HL-60/S4 (cell line): Measurements from ENCODE around the gene RNF149.
"Not testable (repeated sequence)": the region's sequence is repeated elsewhere in the genome, so short reads cannot be mapped to it uniquely, and the experiment has no call there.

Experiments used
- in situ Hi-C: fragments of 300-500 bp; cut with MboI; formaldehyde crosslinking; loops from 2 replicates; pipeline ENCODE4 v1.14.3; 2022; ENCODE audit warnings: low sequenced_read_pairs

Gene RNF149

GRCh38 chr2:101264360-101264939 lies 44.1 kb downstream of the RNF149 start:
- in situ Hi-C loops: no loop called here

DNA sequence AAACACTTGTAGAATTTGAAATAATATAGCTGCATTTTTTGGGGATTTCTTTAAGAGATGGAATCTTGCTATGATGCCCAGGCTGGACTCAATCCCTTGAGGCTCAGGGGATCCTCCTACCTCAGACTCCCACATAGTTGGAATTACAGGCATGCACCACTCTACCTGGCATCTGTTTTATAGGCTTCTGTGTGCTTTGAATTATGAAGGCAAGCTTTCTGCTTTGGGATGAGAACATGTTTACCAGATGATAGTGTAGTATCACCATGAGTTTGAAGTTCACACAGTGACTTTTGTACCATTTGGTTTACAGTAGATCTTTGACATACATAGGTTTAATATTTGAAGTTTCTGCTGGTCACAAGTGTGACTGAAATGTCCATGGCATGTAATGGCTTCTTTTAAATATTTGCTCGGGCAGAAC lies 45.1 kb downstream of the RNF149 start:
- in situ Hi-C loops: no loop called here

DNA sequence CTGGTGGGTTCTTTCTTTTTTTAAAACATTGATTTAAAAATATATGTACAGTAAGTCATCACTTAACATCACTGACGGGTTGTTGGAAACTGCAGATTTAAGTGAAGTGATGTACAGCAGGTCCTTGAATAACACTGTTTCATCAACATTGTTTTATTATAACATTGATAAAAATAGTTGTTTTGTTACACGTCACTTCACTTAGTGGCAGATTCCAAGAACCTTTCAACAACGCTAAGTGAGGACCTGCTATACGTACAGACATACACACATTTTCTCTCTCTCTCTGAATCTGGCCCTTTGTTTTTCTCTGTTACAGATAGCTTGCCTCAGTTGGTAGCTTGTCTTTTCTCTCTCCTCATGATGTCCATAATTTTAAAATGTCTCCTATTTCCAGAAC lies 46.4 kb downstream of the RNF149 start:
- in situ Hi-C loops: no loop called here

GRCh38 chr2:101258804-101259203 lies 49.7 kb downstream of the RNF149 start:
- in situ Hi-C loops: no loop called here

DNA sequence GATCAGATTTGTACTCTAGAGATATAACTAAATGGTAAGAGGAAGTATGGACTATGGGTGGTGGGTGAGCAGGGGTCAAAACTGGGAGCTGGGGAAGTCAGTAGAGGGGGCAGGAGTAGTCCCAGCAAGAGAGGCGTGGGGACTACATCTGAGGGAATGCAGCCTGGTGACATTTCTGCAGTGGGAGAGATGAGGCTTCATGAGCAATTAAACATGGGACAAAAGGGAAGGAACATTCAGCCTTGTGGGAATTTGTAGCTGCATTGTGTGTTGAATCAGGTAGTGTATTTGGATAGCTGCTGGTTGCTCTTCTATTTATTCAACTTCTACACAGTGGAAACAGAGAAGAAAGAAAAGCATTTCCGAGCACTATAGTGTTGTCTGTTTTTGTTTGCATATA lies 52.2 kb downstream of the RNF149 start:
- in situ Hi-C loops: no loop called here

DNA sequence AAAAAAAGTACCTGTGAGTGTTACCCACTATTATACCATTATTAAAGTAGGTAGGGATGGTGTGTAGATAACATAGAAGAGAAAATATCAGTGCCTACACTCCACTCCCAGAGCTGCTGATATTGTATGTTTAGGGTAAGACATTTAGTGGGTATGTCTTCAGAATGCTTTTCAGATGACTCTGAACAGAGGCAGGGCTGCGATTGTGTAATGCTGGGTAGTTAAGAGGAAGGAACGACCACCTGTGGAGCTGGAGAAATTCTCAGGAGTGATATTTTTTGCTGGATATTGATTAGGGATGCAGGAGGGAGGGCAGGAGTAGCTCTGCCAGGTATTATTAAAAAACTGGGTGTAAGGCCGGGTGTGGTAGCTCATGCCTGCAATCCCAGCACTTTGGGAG lies 53.0 kb downstream of the RNF149 start:
- in situ Hi-C loops: no loop called here

DNA sequence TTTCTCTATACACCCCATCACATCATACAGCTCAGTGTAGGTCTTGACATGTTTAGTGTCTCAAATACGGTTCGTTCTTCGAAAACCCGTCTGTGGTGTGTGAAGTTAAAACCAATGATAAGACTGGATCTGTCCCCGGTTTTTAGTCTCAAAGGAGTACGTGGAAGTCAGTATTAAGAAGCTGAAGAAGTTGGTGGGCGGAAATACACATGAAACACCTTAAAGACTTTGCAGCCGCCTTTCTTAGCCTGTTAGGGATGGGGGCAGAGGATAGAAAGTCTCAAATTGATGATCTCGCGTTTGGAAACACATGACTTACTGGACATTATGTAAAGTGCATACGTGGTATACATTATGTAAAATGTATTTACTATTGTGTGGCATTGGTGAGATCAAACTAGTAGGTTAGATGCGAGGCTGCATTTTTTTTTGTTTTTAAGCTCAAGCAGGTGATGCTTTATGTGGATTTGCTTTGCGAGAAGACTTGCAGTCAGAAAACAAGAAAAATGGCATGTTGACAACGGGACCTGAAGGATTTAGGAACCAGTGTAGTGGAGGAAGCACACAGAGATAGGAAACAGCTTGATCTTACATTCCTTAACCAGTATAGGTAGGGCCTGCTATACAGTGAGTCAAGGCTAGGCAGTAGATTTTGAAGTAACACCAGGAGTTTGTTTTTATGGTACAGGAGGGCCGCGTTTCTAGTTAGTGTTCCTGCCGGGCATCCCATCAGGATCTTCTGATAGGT lies 54.6 kb downstream of the RNF149 start:
- in situ Hi-C loops: no loop called here

DNA sequence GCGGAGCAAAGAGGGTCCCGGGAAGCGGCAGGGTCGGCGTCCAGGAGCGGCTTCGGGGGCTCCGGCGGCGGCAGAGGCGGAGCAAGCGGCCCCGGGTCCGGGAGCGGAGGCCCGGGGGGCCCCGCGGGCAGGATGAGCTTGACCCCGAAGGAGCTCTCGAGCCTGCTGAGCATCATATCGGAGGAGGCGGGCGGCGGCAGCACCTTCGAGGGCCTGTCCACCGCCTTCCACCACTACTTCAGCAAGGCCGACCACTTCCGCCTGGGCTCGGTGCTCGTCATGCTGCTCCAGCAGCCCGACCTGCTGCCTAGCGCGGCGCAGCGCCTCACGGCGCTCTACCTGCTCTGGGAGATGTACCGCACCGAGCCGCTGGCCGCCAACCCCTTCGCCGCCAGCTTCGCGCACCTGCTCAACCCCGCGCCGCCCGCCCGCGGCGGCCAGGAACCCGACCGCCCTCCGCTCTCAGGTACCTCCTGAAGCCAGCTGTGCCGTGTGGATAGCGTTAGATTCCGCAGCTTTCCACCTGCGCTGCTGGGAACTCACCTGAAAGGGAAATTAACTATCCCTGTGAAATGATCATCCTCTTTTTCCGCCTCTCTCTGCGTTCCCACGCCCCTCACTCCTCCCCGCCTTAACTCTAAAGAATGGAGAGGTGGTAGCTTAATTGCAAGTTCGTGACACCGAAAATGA lies 55.3 kb downstream of the RNF149 start:
- in situ Hi-C loops: no loop called here

GRCh38 chr2:101252408-101253012 lies 56.0 kb downstream of the RNF149 start, which contains the start of gene CNOT11:
Gene CNOT11 (plus strand): TSS chr2:101252886. CDS start chr2:101252965, 79 bp downstream.
- in situ Hi-C loops: no loop called here

GRCh38 chr2:101251844-101252407 lies 56.6 kb downstream of the RNF149 start:
- in situ Hi-C loops: no loop called here

DNA sequence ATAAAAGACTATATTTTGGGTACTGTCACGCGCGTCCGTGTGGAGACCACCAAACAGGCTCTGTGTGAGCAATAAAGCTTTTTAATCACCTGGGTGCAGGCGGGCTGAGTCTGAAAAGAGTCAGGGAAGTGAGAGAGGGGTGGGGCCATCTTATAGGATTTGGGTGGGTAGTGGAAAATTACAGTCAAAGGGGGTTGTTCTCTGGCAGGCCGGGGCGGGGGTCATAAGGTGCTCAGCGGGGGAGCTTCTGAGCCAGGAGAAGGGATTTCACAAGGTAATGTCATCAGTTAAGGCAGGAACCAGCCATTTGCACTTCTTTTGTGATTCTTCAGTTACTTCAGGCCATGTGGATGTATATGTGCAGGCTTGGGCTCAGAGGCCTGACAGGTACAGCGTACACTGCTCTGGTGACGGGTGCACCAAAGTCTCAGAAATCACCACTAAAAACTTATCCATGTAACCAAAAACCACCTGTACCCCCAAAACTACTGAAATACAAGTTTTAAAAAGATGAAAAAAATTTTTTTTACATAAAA lies 57.2 kb downstream of the RNF149 start:
- in situ Hi-C loops: not testable (repeated sequence)

DNA sequence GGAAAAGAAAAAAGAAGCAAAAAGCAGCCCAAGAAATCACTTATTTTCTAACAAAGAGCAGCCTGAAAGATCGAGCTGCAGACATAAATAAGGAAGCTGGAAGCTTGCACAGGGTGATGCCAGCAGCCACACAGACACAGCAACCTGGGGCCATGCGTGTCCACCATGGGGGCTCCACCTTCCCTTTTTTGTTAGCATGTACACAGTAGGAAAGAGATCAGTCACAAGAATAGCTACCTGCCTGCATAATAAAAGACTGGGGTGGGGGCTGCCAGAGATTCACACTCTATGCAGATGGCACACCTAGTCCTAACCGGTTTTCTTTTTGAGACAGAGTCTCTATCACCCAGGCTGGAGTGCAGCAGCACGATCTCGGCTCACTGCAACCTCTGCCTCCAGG lies 58.7 kb downstream of the RNF149 start:
- in situ Hi-C loops: no loop called here

DNA sequence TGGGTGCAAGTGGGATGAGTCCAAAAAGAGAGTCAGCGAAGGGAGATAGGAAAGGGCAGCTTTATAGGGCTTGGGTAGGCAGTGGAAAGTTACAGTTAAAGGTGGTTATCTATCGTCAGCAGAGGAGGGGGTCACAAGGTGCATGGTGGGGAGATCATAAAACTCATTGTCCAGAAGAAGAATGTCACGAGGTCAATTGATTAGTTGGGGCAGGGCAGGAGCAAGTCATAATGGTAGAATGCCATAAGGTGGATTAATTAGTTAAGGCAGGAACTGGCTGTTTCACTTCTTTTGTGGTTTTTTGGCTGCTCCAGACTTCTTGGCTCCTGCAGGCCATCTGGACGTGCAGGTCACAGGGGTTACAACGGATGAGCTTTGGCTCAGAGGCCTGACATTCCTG lies 59.7 kb downstream of the RNF149 start:
- in situ Hi-C loops: not testable (repeated sequence)

DNA sequence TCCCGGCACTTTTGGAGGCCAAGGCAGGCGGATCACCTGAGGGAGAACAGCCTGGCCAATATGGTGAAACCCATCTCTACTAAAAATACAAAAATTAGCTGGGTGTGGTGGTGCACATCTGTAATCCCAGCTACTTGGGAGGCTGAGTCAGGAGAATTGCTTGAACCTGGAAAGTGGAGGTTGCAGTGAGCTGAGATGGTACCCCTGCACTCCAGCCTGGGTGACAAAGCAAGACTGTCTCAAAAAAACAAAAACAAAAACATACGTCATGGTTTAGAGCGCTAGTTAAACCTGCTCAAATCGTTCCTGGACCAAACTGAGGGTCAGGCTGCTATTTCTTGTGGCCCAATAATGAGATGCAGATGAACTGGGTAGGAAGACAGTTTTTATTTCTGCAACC lies 63.0 kb downstream of the RNF149 start:
- in situ Hi-C loops: not testable (repeated sequence)

- in situ Hi-C loops: not testable (repeated sequence)
These were observed 63.6 kb downstream of the RNF149 start for GRCh38 chr2:101244899-101245298.

GRCh38 chr2:101244373-101244772 lies 64.1 kb downstream of the RNF149 start:
- in situ Hi-C loops: not testable (repeated sequence)

DNA sequence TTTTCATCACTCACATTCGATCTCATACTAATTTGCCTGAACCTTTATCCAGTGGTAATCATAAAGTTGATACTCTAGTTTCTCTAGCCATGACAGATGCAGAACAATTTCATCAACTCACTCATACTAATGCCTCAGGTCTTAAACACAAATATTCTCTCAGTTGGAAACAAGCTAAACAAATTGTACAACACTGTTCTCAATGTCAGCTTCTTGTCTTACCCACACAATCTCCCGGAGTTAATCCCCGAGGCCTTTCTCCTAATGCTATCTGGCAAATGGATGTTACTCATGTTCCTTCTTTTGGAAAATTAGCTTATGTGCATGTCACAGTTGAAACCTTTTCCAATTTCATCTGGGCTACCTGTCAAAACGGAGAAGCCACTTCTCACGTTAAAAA lies 67.3 kb downstream of the RNF149 start:
- in situ Hi-C loops: no loop called here

DNA sequence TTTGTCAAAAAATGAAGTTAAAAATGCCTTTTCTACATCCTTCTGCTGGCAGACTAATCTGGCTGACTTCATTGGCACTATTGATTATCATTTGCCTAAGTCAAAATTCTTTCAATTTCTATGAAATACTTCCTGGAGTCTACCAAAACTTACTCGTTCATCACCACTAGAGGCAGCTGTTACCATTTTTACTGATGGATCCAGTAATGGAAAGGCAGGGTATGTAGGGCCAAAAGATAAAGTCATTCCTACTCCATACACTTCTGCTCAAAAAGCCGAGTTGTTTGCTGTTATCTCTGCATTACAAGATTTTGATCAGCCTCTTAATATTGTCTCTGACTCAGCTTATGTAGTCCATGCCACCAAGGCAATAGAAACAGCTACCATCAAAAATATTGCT lies 67.8 kb downstream of the RNF149 start:
- in situ Hi-C loops: not testable (repeated sequence)

DNA sequence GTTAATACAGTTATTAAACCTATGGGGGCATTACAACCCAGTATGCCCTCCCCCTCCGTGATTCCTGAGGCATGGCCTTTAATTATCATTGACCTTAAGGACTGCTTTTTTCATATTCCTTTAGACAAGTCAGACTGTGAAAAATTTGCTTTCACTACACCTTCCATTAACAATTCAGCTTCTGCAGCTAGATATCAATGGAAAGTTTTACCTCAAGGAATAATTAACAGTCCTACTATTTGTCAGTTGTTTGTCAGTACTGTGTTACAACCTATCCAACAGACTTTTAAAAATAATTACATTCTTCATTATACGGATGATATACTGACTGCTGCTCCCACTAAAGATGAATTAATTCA lies 68.8 kb downstream of the RNF149 start:
- in situ Hi-C loops: not testable (repeated sequence)

- in situ Hi-C loops: no loop called here
These were observed 69.4 kb downstream of the RNF149 start for GRCh38 chr2:101238930-101239759.
